Medulla oblongata (tissue), 1 donor: ENCODE data around the gene SLCO2B1.

ENCODE experiments used
- DNase-seq: peaks from one replicate; pipeline ENCODE4 v3.0.0-alpha.2; 2015; ENCODE audit errors: extremely low spot score

The SLCO2B1 gene

GRCh38 chr11:75145196-75145971 lies 5.5 kb upstream of the SLCO2B1 start:
- no peak for DNase-seq

- no peak for DNase-seq
Observed at GRCh38 chr11:75145972-75146519, 4.9 kb upstream of the SLCO2B1 start.

- no peak for DNase-seq
Observed at GRCh38 chr11:75146711-75147110, 4.2 kb upstream of the SLCO2B1 start.

GRCh38 chr11:75147191-75147874 lies 3.6 kb upstream of the SLCO2B1 start:
- DNase-seq, result no peak

GRCh38 chr11:75147875-75148263 lies 3.0 kb upstream of the SLCO2B1 start:
- peak; percentile 70 for DNase-seq

- DNase-seq, result no peak
Observed at GRCh38 chr11:75148436-75148983, 2.4 kb upstream of the SLCO2B1 start.

GRCh38 chr11:75149766-75150465 lies 991 bp upstream of the SLCO2B1 start:
- no peak for DNase-seq

- DNase-seq, result no peak
Observed at GRCh38 chr11:75151346-75152047, 590 bp downstream of the SLCO2B1 start.

GRCh38 chr11:75152090-75152489 lies 1.2 kb downstream of the SLCO2B1 start:
- DNase-seq, result no peak

- no peak for DNase-seq
Observed at GRCh38 chr11:75152651-75153427, 1.9 kb downstream of the SLCO2B1 start.

GRCh38 chr11:75154646-75155569 lies 4.0 kb downstream of the SLCO2B1 start:
- DNase-seq, result no peak

- DNase-seq, result no peak
Observed at GRCh38 chr11:75155570-75156422, 4.9 kb downstream of the SLCO2B1 start.

GRCh38 chr11:75158241-75158640 lies 7.3 kb downstream of the SLCO2B1 start:
- DNase-seq, result no peak

- no peak for DNase-seq
Observed at GRCh38 chr11:75158696-75159150, 7.8 kb downstream of the SLCO2B1 start.

- DNase-seq, result no peak
Observed at GRCh38 chr11:75159151-75159953, 8.4 kb downstream of the SLCO2B1 start.

GRCh38 chr11:75160220-75160757 lies 9.4 kb downstream of the SLCO2B1 start:
- DNase-seq, result no peak

- DNase-seq, result no peak
Observed at GRCh38 chr11:75160880-75161279, 10.0 kb downstream of the SLCO2B1 start.
